Measurements from ENCODE around the gene TRPV4. TPM values are rescaled to one million over a fixed set of nuclear protein-coding genes. Genes with fewer than 3 reads are reported as not detected.

The TRPV4 gene
- total and polyA plus RNA-seq, 3 donors from 2014 or later = 1.3 to 3.0 (median 2.2) TPM

DNA sequence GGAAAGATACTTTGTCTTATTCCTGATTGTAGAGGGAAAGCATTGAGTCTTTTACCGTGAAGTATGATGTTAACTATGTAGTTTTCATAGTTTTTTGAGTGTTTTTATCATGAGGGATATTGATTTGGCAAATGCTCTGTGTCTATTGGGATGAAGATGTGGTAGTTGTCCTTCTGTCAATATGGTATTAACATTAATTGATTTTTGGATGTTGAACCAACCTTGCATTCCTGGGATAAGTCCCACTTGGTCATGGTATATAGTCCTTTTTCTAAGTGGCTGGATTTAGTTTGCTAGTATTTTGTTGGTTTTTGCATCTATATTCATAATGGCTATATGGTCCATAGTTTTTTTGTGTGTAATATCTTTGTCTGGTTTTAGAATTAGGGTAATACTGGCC, 76.7 kb downstream of the TRPV4 start:
- DNase-seq = no peak
- no peaks in the 10 kb centered on the region for H3K36me3 ChIP-seq (ENCODE audit: low read depth, missing control alignments)
- WGBS, 2 donors = 75 to 76% methylated on average over 1 of the region's 1 CpG
- peaks cover 8% of the 10 kb centered on the region for H3K4me1 ChIP-seq
- TF ChIP-seq, protein P1, sequence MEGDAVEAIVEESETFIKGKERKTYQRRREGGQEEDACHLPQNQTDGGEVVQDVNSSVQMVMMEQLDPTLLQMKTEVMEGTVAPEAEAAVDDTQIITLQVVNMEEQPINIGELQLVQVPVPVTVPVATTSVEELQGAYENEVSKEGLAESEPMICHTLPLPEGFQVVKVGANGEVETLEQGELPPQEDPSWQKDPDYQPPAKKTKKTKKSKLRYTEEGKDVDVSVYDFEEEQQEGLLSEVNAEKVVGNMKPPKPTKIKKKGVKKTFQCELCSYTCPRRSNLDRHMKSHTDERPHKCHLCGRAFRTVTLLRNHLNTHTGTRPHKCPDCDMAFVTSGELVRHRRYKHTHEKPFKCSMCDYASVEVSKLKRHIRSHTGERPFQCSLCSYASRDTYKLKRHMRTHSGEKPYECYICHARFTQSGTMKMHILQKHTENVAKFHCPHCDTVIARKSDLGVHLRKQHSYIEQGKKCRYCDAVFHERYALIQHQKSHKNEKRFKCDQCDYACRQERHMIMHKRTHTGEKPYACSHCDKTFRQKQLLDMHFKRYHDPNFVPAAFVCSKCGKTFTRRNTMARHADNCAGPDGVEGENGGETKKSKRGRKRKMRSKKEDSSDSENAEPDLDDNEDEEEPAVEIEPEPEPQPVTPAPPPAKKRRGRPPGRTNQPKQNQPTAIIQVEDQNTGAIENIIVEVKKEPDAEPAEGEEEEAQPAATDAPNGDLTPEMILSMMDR (IDR thresholded peaks at IDR 0.05) = no peak
- no peak for TF ChIP-seq POLR2A (IDR thresholded peaks at IDR 0.05)
- no peaks in the 10 kb centered on the region for H3K9me3 ChIP-seq
- no peak overlapping the region for H3K27ac ChIP-seq
- intact Hi-C loops (cut with DNase I; ENCODE audit: low total_unique reads) = no loop called here
- H3K4me3 ChIP-seq = no peak overlapping the region
- H3K27me3 ChIP-seq = no peaks in the 10 kb centered on the region

GRCh38 chr12:109753959-109754358, 79.2 kb downstream of the TRPV4 start:
- 71 to 72% methylated on average over 2 of the region's 2 CpGs for WGBS, 2 donors
- H3K27ac ChIP-seq = no peak overlapping the region
- no peak for TF ChIP-seq POLR2A (IDR thresholded peaks at IDR 0.05)
- intact Hi-C loops (cut with DNase I; ENCODE audit: low total_unique reads) = no loop called here
- no peaks in the 10 kb centered on the region for H3K36me3 ChIP-seq (ENCODE audit: low read depth, missing control alignments)
- H3K27me3 ChIP-seq = no peaks in the 10 kb centered on the region
- H3K4me3 ChIP-seq = no peak overlapping the region
- no peaks in the 10 kb centered on the region for H3K4me1 ChIP-seq
- H3K9me3 ChIP-seq = no peaks in the 10 kb centered on the region
- no peak for DNase-seq

- no peak for DNase-seq
- no peaks in the 10 kb centered on the region for H3K4me1 ChIP-seq
- intact Hi-C loops (cut with DNase I; ENCODE audit: low total_unique reads) = no loop called here
- no peak overlapping the region for H3K27ac ChIP-seq
- WGBS, 2 donors = 84 to 93% methylated on average over 5 of the region's 5 CpGs
- TF ChIP-seq, protein P1 (IDR thresholded peaks at IDR 0.05) = no peak
- TF ChIP-seq POLR2A (IDR thresholded peaks at IDR 0.05) = no peak
- no peaks in the 10 kb centered on the region for H3K9me3 ChIP-seq
- H3K36me3 ChIP-seq (ENCODE audit: low read depth, missing control alignments) = no peaks in the 10 kb centered on the region
- H3K27me3 ChIP-seq = no peaks in the 10 kb centered on the region
- no peak overlapping the region for H3K4me3 ChIP-seq
Observed at GRCh38 chr12:109753054-109753401, 80.2 kb downstream of the TRPV4 start.

- Histone ChIP-seq H3K9me3 (no peaks in the 10 kb centered on the region), H3K36me3 (ENCODE audit: low read depth, missing control alignments) (no peaks in the 10 kb centered on the region), H3K4me3 (no peak overlapping the region), H3K4me1 (no peaks in the 10 kb centered on the region), H3K27me3 (no peaks in the 10 kb centered on the region), H3K27ac (no peak overlapping the region)
- TF ChIP-seq POLR2A (IDR thresholded peaks at IDR 0.05) = no peak
- TF ChIP-seq, protein P1 (IDR thresholded peaks at IDR 0.05) = no peak
- intact Hi-C loops (cut with DNase I; ENCODE audit: low total_unique reads) = no loop called here
- no peak for DNase-seq
- 63 to 83% methylated on average over 6 of the region's 6 CpGs for WGBS, 2 donors
Observed at GRCh38 chr12:109752117-109753053, 80.8 kb downstream of the TRPV4 start.

DNA sequence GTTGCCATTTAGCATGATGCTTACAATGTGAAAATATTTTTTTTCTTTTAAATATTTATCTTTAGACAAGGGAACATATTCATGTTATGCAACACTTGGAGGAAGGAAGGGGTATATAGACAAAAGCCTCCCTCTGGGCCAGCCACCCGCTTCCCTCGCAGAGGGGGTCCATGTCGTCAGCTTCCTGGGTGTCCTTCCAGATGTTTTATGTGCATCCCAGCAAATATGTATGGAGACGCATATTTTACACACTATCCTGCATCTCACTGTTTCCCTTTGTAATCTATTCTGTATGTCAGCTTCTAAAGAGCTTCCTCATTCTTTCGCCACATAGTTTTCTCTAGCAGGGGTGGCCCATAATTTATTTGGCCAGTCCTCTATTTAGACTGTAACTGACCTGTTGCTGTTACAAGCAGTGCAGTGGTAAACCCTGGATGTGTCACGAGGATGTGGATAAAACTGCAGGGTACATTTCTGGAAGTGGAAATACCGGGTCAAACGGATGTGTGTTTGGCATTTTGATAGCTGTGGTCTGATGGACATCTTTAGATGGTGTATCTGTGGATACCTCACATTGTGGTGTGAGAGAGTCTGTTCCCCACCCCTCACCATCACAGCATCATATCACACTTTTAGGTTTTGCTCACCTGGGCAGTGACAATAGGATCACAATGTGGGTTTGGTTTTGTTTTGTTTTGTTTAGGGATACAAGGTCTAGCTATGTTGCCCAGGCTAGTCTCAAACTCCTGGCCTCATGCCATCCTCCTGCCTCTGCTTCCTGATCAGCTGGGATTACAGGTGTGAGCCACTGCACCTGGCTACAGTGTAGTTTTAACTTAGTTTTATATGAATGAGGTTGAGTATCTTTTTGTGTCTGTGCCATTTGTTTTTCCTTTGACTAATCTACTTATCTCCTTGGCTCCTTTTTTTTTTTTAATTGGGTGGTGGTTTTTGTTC, 87.9 kb downstream of the TRPV4 start:
- no peak overlapping the region for H3K4me3 ChIP-seq
- no peaks in the 10 kb centered on the region for H3K27me3 ChIP-seq
- no peaks in the 10 kb centered on the region for H3K36me3 ChIP-seq (ENCODE audit: low read depth, missing control alignments)
- H3K4me1 ChIP-seq = peaks cover 6% of the 10 kb centered on the region
- intact Hi-C loops (cut with DNase I; ENCODE audit: low total_unique reads) = no loop called here
- H3K9me3 ChIP-seq = no peaks in the 10 kb centered on the region
- TF ChIP-seq, protein P1 (IDR thresholded peaks at IDR 0.05) = no peak
- TF ChIP-seq POLR2A (IDR thresholded peaks at IDR 0.05) = no peak
- no peak for DNase-seq
- no peak overlapping the region for H3K27ac ChIP-seq
- 73 to 76% methylated on average over 8 of the region's 8 CpGs for WGBS, 2 donors

Data from testis (tissue), 3 donors.